Stimulated activated CD4-positive, alpha-beta T cell treated with anti-CD3 and anti-CD28 coated beads, Interleukin-12 subunit alpha, Interleukin-12 subunit beta, amount 100 ng/mL, for 4 hours (primary cell): ENCODE data around the gene FMNL2.

Experiments used
- DNase-seq: peaks from one replicate; pipeline ENCODE4 v3.0.0-alpha.2; 2020

FMNL2 gene

DNA sequence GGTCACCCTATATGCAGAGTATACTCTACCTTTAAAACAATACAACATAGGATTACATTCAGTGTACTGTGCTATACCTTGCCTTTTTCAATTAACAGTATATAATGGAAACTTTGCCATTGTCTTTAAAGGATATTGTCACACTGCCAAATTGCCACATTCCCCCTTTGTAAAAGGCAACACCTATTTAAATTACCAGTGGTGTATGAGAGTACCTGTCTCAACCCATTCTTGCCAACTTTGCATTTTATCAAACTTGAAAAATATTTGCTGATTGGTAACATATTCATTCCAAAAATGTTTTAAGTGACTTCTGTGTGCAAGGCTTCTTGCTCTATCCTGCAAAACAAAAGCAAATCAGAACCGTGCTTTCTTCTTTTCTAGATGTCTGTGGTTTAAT, 92.9 kb downstream of the FMNL2 start:
- no peak for DNase-seq

- no peak for DNase-seq
These were observed 94.0 kb downstream of the FMNL2 start for GRCh38 chr2:152428800-152429582.

DNA sequence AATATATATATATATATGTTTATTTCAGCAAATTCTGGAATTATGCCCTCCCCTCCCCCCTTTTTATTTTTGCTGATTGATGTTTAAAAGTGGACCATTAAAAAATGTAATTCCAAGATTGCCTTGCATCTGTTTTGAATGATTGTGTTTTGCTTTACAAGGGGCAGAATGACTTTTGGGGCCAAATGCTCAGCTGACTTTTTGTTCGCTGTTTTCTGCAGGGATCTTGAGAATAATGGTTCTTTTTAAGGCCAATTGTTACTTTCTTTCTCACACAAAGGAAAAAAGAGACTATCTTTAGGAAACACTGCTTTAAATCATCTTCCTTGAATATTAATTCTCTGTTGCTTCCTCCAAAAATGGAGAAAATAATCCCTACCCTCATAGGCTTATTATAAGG, 95.9 kb downstream of the FMNL2 start:
- DNase-seq = no peak

- DNase-seq = no peak
These were observed 96.6 kb downstream of the FMNL2 start for GRCh38 chr2:152431370-152432098.

- no peak for DNase-seq
These were observed 97.3 kb downstream of the FMNL2 start for GRCh38 chr2:152432206-152432653.

DNA sequence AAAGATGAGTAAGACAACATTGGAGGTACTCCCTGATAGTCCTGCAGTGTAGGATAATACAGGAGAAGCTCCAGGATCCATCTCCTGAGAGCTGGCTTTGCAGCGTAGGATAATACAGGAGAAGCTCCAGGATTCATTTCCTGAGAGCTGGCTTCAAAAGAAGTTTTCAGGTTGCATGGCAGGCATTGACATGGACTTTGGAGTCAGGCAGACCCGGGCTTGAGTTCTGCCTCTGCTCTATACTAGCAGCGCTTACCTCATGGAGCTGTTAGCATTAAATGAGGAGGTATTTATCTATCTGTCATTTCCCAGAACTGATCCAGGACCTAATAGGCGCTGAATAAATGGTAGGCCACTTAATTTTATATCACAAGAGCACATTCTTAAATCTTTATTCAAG, 97.8 kb downstream of the FMNL2 start:
- no peak for DNase-seq

DNA sequence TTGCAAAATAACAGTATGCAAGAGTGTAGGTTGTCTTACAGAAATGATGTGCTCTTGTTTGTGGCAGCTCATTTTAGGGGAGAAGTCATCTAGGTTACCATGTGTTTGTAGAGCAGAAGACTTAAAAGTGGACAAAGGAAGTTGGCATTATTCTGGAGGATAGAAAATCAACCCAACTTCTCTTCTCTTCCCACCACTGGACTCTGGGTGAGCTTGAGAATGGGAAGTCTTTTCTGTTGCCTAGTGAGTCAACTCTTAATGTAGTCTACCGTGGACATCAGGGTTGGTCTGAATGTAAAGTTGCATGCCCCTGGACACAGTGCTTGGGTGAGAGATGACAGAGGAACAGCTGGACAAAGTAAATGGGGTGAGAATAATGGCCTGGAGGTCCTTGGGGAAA, 98.3 kb downstream of the FMNL2 start:
- no peak for DNase-seq

DNA sequence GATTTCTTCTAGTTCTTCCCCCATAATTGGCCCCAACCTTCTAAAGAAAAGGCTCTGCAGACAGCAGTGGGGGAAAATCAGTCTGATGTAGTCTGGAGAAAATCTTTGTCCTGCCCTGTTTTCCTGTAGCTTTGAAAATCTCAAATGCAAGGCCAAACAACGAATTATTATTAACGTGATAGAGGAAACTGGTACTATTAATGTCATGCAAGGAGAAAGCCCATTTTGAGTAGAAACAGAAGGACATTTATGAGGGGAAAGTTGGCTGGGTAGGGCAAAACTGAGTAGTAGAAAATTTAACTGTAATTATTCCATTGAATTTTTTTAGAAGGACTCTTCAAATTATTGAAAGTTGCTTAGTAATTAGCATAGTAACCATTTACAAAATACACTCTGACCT, 98.8 kb downstream of the FMNL2 start:
- no peak for DNase-seq

- DNase-seq = no peak
These were observed 99.6 kb downstream of the FMNL2 start for GRCh38 chr2:152434395-152435182.

DNA sequence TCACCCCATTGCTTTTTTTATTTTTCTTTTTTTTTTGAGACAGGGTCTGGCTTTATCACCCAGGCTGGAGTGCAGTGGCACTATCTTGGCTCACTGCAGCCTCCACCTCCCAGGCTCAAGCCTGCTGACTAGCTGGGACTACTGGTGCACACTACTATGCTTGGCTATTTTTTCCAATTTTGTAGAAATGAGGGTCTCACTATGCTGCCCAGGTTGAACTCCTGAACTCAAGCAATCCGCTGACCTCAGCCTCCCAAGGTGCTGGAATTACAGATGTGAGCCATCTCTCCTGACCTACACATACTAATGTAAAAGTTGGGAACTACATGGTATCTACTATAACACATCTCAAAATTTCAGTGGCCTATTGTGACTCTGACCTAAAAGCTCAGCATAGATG, 101.2 kb downstream of the FMNL2 start:
- no peak for DNase-seq

DNA sequence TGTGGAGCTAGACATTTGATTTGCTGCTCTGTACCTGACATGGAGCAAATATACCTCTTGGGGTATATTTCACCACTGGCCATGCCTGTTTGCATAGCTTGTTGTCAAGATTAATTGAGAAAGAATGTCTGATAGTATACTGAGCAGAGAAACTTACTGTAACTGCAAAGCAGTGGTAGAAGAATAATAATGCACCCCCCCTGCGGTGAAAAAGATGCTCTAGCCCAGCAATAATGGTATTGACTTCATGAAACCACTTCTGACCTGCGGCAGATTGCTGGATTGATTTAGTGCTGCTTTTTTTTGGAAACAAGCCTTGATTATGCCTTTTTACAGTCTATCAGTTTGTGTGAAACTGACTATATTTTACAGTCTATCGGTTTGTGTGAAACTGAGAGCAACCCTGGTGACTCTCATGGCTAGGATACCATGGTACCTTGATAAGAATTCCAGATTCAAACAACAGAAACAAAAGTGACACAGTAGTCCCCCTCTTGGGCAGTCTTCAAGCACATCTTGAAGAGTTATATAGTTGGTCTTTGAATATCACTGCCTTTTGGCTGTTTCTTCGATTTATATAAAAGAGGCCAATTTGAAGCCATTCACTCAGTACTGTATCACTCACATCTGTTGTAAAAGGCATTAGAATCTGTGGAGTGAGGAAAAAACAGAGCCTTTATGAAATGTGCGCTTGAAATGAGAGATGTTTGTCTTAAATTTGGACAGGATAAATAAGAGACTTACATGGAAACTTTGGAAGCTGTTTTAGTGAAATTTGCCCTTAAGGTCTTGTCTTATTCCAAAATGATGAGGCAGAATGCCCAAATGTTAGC, 102.5 kb downstream of the FMNL2 start:
- no peak for DNase-seq

- DNase-seq = no peak
These were observed 105.1 kb downstream of the FMNL2 start for GRCh38 chr2:152440049-152440448.

DNA sequence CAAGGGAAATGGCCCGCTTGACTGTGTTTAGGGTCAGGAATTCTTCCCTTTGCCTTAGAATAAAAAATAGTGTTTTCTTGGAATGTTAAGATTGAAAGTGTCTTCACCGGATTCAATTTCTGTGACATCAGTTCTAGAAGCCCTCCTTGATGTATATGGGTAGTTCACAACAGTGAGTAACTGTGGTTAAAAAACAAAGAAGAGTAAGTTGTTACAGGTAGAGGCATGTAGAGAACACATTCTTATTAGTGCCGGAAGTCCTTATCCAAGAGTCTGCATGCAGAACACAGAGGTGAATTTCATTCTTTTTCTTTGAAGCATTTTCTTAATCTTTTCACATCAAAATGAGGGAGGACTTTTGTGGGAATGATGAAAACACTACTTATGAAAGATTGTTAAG, 105.5 kb downstream of the FMNL2 start:
- DNase-seq = no peak

GRCh38 chr2:152441961-152442360, 107.0 kb downstream of the FMNL2 start:
- no peak for DNase-seq

GRCh38 chr2:152443771-152444170, 108.8 kb downstream of the FMNL2 start:
- no peak for DNase-seq

GRCh38 chr2:152444448-152444847, 109.5 kb downstream of the FMNL2 start:
- no peak for DNase-seq

GRCh38 chr2:152445375-152445774, 110.4 kb downstream of the FMNL2 start:
- DNase-seq = no peak

GRCh38 chr2:152445791-152446201, 110.8 kb downstream of the FMNL2 start:
- no peak for DNase-seq

DNA sequence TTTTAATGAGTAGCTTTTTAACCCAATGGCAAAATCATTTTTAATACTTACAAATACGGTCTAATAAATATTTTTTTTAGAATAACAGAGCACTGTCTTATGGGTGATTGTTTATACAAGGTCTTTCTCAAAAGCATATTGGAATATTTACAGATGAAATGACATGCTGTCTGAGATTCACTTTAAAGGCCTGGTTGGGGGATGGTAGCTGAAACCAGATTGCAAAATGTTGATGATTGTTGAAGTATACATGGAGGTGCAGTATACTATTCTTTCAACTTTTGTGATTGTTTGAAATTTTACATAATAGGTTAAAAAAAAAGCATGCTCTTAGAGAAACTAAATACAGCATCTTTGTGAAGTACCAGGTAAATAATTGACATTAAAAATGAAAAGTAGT, 111.2 kb downstream of the FMNL2 start:
- DNase-seq = no peak

- DNase-seq = no peak
These were observed 112.9 kb downstream of the FMNL2 start for GRCh38 chr2:152447897-152448296.

DNA sequence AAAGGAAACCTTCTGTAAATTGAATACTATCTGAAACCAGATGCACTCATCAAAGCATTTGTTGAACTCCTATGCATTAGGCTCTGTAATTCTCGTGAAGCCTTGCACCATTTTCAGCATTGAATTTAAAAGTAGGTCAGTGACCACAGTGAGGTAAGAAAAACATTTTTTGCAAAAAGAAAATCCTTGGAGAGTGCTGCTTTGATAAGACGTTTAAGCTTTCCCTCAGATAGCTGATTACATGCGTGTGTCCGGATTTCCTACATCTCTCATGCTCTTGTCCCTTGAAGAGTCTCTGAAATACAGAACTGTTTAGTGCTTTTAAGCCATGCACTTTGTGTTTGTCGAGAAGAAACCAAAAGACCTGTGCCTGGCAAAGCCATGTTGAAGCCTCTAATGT, 113.6 kb downstream of the FMNL2 start:
- DNase-seq = no peak

GRCh38 chr2:152449578-152449977, 114.6 kb downstream of the FMNL2 start:
- DNase-seq = no peak

- no peak for DNase-seq
These were observed 115.2 kb downstream of the FMNL2 start for GRCh38 chr2:152450176-152450575.
